HG02970 (cell line): Measurements from ENCODE around the gene HIC1.

Source experiments
- ATAC-seq: cut with Tn5 transposase; IDR thresholded peaks from one replicate; pipeline ENCODE4 v1.9.1; 2021; ENCODE audit warnings: mild to moderate bottlenecking, moderate library complexity, moderate number of reproducible peaks; ENCODE audit not compliant: unreplicated experiment, low FRiP score

The HIC1 gene

DNA sequence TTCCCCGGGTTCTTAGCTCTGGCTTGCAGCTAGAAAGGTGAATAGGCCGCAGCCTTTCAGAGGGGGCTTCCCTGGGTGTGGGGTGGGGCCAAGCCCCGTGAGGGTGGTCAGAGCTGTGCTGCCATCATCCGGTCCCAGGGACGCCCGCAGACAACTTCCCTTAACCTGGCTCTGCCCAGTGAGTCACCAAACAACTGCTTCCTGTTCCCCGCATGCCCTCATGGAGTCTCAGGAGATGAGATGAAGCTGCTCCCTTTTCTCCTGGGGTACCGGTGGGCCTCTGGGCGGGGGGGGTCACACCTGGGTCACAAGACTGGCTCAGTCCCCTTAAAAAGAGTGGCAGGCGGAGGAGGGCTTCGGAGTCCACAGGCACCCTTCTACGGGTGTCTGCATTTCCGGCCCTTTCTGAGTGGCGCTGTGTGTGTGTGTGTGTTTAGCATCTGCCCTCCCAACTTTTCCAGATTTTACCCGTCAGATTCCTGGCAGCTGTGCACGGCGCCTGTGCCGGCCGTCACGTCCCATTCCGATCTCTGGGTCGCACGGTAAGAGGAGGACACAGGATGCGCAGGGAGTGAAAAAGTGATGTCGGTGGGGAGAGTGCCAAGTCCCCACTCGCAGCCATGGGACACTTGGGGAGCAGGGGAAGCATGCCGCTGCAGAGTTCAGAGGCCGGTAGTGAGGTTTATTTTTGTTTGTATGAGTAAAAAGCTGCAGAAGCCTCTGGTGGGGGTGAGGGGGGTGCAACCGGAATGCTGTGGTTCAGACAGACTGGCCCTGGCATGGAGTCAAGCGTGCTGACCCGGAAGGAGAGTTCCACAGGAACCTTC lies 16.8 kb downstream of the HIC1 start:
- no peak for ATAC-seq

DNA sequence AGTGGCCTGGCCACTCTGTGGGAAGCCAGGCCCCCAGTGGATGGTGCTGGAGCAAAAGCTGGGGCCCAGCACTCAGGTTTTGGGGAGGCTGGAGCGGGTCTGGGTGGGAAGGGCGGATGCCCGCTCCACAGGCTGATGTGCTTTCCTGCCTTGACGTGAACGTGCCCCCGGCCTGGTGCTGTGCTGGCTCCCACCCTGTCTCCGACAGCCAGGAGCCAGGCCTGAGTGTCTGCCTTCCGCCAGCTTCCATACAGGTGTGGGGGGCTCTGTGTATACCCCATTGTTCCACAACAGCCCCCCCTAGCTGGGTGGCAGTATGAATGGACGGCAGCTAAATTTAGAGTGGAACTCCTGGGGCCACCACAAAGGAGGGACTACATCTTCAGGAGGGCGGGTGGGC lies 20.0 kb downstream of the HIC1 start:
- ATAC-seq = no peak

DNA sequence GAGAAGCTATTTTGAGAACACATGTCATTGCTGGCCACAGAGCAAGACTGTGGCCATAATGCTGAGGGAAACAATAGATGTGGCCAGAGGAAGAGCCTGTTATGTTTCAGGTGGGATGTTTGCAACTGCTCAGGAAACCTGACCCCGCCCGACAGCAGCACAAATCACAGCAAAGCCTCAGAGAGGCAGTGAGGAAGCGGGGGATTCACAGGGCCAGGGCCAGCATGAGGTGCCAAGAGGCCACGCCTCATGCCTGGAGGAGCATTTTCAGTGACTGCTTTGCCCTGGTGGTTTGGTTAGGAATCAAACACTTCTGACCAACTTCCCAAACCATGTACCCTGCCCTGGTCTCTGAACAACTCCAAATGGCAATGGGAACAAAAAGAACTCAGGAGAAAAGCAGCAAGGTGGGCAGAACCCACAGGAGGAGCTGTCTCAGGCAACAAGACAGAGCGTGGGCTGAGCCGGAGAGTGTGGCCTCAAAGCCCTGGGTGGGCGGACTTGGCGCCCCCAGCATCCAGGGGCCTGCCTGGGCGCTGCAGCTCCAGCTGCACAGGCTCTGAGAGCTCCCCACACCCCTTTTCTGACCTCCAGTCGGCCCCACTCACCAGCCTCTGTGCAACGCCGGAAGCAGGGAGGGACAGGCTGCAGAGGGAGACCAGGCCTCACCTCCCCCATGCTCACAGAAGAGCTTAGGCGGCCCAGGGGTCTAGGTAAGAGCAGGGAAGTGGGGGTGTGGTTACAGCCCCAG lies 20.6 kb downstream of the HIC1 start:
- ATAC-seq = no peak

DNA sequence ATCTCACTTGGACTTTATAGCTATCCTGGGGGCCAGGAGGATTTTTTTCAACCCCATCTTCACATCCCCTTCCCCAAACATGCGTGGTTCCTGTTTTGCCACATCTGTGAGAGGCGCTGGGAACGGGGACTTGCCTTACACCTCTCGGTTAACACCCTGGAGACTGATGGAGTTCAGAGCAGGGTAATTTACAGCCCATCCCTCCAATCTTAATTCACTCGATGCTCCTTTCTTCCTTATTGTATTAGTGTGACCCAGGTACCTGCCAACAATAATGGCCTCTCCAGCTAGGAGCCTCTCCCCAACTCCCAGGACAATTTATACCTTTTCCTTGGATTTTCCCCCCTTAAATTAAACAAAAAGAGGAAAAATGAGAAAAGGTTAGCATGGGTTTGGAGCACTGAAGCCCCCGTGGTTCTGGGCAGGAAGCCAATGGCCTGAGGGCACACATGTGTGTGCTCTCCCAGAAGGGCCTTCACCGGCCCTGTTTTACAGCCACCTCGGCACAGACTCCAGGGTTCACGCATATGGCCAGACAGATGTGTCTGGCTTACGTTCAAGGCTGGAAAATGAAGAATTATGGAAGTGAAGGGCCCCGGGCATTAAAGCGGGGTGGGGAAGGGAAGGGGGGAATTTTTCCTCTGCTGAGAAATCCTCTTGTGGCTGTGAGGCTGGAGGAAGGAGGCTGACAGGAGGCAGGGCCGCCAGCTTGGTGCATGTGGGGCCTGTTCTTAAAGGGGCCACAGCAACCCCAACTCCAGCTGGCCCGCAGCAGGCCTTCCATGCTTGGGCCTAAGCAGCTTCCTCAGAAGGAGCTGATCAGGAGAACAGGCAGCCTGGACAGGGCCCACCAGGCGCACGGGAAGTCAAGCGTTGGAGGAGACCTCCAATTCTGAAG lies 21.4 kb downstream of the HIC1 start:
- ATAC-seq = no peak

DNA sequence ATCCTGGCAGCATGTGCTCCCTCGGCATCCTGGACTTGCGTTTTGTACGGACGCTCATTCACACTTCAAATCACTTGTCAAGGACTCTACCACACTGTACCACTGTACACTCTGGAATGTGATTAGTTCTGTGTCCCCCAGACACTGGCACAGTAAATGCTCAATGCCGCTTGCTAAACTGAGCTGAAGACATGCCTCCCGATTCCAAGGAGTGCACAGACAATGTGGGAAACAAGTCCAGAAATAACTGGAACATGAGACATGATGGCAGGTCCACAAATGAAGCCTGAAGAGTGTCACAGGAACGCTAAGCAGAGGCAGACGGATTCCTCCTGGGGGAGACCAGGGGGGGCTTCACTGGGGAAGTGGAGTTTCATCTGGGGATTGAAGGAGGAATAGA lies 22.1 kb downstream of the HIC1 start:
- no peak for ATAC-seq

DNA sequence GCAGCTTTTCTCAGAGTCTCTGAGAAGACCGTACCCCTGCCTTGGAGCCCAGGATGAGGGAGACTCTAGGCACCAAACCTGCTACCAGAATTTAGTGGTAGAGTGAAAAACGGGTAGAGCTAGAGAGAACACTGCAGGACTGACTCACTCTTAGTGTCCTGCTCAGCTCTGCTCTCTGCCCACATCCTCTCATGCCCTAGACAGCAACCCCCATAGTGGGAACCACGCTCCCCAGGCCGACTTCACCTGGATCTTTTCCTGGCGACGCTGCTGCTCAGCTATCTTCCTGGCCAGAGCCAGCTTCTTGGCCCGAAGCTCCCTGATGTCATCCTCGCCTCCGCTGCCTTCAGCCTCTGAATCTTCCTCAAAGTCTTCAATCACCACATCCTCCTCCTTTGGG lies 26.7 kb downstream of the HIC1 start:
- ATAC-seq = no peak

DNA sequence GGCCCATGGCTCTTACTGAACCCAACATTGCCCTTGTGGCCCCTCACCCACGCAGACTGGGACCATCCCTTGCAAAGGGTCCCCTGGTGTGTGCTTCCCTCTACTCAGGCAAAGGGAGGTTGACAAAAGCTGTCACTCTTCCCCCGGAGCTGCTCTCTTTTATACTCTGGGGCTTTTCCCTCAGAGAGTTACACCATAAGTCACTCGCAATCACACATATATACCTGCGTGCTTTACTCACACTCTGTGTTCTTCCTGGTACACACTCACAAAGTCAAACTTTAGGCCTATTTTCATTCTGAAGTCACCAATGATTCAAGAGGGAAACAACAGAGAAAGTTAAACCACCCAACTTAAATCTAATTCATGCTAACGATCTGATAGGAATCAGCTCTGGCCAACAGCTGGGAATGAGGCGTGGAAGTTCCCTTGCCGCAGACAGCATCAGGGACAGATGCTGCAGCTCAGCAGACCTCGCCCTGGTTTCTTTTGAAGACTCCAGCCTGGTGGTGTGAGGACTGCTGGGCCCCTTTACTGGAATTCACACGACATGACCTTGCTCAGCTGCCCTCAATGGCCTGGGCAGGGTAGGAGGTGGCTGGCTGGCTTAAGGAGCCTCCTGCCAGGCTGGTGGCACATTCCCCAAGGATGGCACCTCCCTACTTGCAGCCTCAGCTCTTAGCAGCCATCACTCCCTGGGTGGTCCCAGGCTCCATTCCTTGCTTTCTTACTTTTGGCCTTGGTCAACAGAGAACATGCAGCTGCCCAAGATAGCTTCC lies 27.3 kb downstream of the HIC1 start:
- ATAC-seq = no peak

DNA sequence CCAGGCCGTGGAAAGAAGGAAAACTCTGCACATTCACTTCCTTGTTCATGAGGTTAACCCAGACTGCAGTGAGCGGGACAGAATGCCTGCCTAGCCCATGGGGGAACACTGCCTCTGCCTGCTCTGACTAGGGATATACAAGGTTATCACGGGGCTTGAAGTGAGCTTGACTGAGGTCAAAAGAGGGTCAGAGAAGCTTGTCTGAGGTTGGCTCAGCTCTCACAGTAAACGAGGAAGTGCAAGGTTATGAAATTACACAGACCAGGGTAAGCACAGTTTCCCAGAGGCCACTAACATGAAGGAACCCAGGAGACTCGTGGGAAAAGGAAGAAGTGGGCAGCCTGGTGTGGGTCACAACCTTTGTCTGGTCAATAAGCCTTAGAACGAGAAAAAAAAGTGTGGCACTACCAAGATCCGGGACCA lies 28.7 kb downstream of the HIC1 start:
- ATAC-seq = no peak

DNA sequence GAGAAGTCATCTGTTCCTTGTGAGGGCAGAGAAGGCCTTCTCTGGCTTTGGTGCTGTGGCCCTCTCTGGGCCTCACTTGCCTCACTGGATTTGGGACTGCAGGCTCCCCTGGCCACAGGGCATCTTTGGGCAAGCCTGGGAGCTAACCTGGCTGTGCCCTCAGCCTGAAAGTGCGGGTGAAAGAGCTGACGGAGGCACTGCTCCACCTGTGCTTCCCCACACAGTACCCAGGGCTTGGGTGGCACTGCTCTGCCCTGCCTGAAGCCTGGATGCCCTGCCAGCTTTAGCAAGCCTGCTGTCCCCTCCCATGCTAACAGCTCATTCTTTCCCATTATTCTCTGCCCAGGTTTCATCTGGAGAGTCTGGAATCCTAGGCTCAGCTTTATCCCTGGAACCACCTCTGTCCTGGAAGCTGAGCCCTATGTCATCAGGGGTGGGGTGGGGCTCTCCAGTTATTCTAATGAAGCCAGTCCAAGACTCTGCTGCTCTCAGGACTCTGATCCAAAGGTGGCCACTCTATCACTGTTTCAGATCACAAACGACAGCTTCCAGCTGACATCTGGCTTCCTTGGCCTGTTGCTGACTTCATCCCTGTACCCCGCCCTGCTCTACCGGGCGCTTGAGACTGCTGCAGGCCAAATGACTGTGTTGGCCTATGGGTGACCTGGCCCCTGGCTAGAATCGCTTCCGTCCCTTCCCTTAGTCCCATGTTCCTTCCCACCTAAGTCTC lies 29.3 kb downstream of the HIC1 start:
- ATAC-seq = no peak

DNA sequence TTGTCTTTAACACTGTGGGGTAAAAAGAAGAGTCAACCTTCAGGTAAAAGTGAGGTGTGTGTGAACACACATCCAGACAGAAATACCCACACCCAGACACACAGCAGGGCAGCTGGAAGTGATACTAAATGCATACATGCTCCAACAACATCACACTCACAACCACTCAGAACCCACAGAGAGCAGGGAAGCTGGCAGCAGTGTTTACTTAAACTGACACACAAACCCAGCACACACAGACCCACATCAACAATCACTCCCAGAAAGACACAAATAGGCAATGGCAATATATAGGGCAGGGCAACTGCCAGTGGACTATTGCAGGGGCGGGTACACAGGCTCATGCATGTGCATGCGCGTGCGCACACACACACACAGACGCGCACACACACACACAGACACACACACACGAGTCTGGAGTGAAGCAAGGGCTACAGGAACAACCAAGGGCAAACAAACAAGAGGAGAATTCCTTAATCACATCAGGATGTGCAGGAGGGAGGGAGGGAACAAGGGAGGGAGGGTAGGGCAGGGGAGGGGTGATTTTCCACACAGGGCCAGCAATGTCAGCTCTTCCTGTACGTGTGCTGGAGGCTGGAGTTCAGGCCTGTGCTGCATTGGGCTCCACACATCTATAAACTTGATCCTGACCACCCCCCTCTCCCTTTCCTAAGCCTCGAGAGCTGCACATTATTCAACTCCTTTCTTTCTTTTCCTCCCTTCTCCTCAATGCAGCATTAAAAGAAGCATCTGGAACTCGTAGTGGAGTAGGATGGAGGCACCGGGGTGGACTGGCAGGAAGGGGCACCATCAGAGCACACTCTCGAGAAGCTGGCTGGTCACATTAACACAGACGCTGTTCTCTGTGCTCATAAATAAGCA lies 30.1 kb downstream of the HIC1 start:
- no peak for ATAC-seq

DNA sequence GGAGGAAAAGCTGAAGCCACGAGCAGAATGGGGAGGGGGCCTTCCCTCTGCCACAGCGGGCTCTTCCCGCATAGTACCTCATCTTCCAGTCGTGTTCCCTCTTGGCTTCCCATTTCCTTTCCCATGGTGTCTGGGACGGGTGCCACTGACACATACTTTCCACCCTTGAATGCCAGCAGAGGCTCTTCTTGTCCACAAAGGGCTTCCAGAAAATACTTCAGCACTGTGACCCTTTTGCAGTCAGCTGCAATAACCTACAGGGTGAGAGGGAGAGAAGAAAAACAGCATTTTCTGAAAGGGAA lies 30.7 kb downstream of the HIC1 start:
- no peak for ATAC-seq

DNA sequence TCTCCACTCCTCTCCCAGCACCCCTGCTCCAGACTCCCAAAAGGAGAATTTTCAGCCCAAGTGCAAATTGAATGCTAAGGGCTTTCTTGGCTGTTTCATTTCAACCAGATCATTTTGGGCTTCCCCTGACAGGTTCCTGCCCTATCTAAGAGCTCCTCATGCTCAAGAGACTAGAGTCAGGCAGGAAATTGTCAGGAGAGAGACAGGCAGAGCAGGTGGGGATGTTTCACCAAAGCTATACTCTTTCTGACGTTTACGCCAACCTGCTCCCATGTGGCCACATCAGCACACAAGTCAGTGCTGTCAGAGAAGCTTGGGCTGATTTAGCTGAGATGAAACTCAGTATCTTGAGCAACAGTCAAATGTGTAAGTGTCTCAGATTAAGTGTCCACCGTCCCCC lies 31.4 kb downstream of the HIC1 start:
- no peak for ATAC-seq

DNA sequence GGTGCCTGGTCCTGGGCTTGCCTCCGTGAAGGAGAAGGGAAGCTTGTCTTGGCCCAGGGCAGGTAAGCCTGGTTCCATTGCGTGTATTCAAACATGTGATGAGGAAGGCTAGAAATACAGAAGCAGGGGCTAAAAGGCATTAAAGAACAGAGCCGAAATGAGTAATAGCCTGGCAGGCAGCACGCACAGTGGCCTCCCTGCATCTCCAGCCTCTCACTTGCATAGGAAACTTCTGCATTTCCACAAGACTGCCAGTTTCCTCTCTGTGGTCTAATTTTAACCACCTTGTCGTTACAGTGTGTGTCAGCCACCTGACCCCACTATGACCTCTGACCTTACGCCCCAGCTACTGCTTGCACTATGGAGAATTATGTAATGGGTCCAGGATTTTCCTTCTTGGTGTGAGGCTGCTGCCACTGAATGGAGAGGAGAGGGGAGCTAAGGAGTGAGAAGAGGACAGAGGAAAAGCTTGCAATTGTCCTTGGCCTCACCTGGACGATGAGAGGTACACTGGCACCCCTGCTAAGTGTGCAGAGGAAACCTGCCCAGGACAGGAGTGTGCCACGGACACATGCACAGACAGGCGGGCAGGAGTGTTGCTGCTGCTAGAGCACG lies 32.8 kb downstream of the HIC1 start:
- peak; percentile 34 for ATAC-seq

DNA sequence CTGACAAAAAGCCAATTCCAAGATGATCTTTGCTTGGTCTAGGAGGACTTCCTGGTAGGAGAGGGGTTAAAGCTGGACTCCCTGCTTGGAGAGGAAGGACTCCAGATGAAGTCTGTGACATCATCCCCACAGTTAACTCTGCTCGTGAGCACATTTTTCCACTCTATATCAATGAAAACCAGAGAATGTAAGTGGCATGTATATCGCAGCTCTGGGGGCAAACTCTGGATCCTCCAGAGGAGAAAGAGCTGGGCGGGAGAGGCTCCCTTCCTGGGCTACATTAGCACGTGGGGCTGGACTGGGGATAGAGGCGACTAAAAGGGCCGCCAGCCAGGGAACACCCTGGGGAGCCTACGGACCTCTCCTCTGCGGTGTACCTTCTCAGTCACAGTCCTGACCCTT lies 34.1 kb downstream of the HIC1 start:
- peak; percentile 28 for ATAC-seq

DNA sequence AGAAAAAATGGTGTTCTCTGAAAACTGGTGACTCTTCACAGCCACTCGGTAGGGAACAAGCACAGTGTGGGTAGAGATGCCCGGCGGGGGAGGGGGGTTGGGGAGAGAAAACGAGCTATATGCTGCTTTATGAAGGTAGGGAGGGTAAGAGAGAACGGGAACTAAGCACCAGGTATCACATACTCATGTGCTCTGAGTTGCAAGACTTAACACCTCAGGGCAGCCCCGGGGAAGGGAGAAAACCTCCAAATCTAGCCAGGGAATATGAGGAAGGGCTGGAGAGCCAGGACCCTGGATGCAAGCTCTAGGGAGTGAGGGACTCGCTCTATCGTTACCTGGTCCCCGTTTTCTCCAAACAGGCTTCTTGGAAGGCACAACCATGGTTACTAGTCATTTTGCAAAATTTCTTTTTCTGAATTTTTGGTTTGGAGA lies 35.3 kb downstream of the HIC1 start:
- no peak for ATAC-seq

DNA sequence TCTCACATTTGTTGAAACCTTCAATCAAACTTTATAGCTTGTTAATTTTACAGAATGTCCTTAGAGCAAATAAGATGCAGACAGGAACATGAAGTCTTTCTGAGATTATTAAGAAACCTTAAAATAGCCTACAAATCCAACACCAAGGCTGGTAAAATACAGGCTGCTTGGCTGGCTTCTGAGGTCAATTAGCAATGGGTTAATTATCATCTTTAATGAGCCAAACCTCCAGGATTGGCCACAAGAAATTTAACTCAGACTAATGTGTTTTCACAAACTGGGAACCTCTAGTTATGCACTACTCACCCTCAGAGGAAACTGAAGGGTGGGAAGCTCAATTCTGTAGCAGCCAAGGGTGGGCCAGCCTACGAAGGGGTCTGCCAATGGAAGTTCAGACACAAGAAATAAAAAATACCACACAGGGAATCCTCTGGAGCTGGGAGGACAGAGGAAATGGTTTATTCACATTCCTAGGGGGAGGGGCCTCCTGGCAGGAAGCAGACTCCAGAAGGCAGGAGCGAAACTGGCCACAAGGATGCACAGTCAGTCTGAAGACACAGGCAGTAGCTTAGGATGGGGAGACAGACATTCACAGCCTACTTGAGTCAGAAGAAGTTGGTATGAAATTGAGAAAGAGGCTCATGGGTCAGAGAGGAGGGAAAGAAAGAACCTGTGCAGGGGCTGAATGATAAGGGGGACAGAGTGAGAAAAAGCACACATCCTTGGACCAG lies 36.1 kb downstream of the HIC1 start:
- ATAC-seq = no peak

DNA sequence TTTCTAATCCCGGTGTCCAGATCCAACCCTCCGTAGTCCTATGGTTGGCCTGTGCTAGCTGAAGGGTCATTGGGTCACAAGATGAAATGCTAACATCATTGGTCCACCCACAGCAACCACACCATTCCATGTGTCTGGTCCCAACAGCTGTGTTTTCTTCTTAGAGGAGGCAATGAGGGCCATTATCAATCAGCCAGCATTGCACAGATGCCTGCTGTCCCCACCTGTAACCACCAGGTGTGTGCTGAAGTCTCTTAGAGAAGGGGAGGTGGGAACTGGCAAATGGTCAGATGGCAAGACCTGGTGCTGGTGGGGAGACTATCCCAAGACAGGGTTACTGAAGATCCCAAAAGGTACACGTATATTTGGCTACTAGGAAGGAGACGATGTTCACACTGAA lies 37.4 kb downstream of the HIC1 start:
- no peak for ATAC-seq

DNA sequence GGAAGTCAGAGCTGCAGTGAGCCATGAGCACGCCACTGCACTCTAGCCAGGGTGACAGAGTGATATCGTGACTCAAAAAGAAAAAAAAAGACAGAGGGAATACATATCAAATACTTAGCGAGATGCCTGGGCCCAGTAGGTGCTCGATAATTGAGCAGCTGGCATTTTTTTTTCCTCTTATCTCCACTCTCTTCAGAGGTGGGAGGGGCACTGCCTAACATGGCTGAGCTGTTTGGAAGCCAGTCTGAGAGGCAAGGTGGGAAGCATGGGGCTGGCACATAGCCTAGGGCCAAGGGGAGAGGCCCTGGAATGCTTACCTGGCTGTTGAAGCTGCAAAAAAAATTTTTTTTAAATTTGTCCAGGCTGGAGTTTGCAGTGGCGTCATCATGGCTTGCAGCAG lies 38.4 kb downstream of the HIC1 start:
- ATAC-seq = no peak
